Measurements from ENCODE around the gene MYO10.

MYO10 gene

GRCh38 chr5:16916262-16916878 is 19.7 kb downstream of the MYO10 start:
- DNase-seq (ENCODE audit: low read depth, low spot score) = no peak

- no peak for DNase-seq (ENCODE audit: low read depth, low spot score)
These were observed 21.5 kb downstream of the MYO10 start for GRCh38 chr5:16914584-16914983.

GRCh38 chr5:16914108-16914435 is 22.0 kb downstream of the MYO10 start:
- DNase-seq (ENCODE audit: low read depth, low spot score) = no peak

- DNase-seq (ENCODE audit: low read depth, low spot score) = no peak
These were observed 22.6 kb downstream of the MYO10 start for GRCh38 chr5:16913187-16914107.

- DNase-seq (ENCODE audit: low read depth, low spot score) = no peak
These were observed 24.0 kb downstream of the MYO10 start for GRCh38 chr5:16912080-16912479.

GRCh38 chr5:16909464-16909863 is 26.6 kb downstream of the MYO10 start:
- DNase-seq (ENCODE audit: low read depth, low spot score) = no peak

- no peak for DNase-seq (ENCODE audit: low read depth, low spot score)
These were observed 28.8 kb downstream of the MYO10 start for GRCh38 chr5:16907270-16907669.

GRCh38 chr5:16906255-16906654 is 29.8 kb downstream of the MYO10 start:
- DNase-seq (ENCODE audit: low read depth, low spot score) = no peak

- DNase-seq (ENCODE audit: low read depth, low spot score) = no peak
These were observed 32.4 kb downstream of the MYO10 start for GRCh38 chr5:16903480-16904300.

GRCh38 chr5:16902846-16903245 is 33.2 kb downstream of the MYO10 start:
- no peak for DNase-seq (ENCODE audit: low read depth, low spot score)

- DNase-seq (ENCODE audit: low read depth, low spot score) = no peak
These were observed 35.0 kb downstream of the MYO10 start for GRCh38 chr5:16901021-16901644.

- no peak for DNase-seq (ENCODE audit: low read depth, low spot score)
These were observed 36.9 kb downstream of the MYO10 start for GRCh38 chr5:16899171-16899570.

- no peak for DNase-seq (ENCODE audit: low read depth, low spot score)
These were observed 38.3 kb downstream of the MYO10 start for GRCh38 chr5:16897800-16898199.

- no peak for DNase-seq (ENCODE audit: low read depth, low spot score)
These were observed 38.8 kb downstream of the MYO10 start for GRCh38 chr5:16897284-16897704.

GRCh38 chr5:16896767-16897166 is 39.3 kb downstream of the MYO10 start:
- no peak for DNase-seq (ENCODE audit: low read depth, low spot score)

- DNase-seq (ENCODE audit: low read depth, low spot score) = no peak
These were observed 41.6 kb downstream of the MYO10 start for GRCh38 chr5:16894236-16895057.

GRCh38 chr5:16891033-16891432 is 45.1 kb downstream of the MYO10 start:
- DNase-seq (ENCODE audit: low read depth, low spot score) = no peak

GRCh38 chr5:16889972-16890519 is 46.0 kb downstream of the MYO10 start:
- DNase-seq (ENCODE audit: low read depth, low spot score) = no peak

GRCh38 chr5:16889203-16889971 is 46.7 kb downstream of the MYO10 start:
- DNase-seq (ENCODE audit: low read depth, low spot score) = no peak

- DNase-seq (ENCODE audit: low read depth, low spot score) = no peak
These were observed 47.4 kb downstream of the MYO10 start for GRCh38 chr5:16888694-16889124.
